ENCODE results near the gene SLC6A4.
"Not testable (repeated sequence)": the region's sequence is repeated elsewhere in the genome, so short reads cannot be mapped to it uniquely, and the experiment has no call there.

GRCh38 chr17:30200656-30201055 is 34.8 kb downstream of the SLC6A4 start:
- not testable (repeated sequence) for TF ChIP-seq CTCF, POLR2A (IDR thresholded peaks at IDR 0.05)
